Activated gamma-delta T cell treated with Interleukin-2 at 50 U/mL for 16 hours (primary cell): ENCODE data around the gene EDN2.

ENCODE experiments used
- DNase-seq: peaks from one replicate; pipeline ENCODE4 v3.0.0-alpha.2; 2020

Gene EDN2

GRCh38 chr1:41482001-41482765, 2.3 kb downstream of the EDN2 start:
- DNase-seq = no peak

GRCh38 chr1:41481109-41481775, 3.2 kb downstream of the EDN2 start:
- DNase-seq = no peak

DNA sequence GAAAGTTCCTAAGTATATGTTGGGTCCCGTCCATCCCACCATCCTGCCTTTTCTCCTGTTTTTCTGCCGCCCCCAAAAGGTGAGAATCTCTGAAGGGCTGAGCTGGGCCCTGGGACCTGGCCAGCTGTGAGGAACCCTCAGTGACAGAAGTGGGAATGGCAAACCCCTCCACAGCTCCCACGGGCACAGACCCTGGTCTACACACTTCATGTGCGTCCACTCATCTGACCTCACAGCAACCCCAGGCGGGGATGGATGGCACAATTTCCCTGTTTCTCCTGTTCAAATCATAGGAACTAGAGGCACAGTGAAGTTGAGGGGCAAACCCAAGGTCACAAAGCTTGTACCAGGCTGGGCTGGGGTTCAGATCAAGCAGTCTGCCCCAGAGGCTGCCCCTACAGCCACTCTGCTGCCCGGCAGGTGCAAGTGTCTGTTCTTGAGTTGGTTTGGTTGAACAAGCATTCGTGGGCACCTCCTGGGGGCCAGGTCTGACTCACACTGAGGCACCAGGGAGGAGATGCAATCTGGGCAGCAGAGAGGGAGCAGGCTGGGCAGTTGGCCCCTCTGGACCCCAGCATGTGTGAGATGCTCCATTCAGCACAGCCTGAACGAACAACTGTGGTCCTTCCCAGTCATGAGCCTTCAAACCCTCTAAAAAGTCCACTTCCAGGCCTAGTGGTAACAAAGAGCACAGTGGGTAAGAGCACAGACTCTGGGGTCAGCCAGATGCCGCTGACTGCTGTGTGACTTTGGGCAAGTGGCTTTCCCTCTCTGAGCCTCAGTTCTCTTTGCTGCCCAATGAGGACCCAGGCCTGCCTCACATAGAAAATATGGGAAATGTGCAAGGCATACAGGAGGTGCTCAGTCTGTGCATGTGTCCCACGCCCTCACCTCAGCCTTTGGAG, 4.0 kb downstream of the EDN2 start:
- no peak for DNase-seq

DNA sequence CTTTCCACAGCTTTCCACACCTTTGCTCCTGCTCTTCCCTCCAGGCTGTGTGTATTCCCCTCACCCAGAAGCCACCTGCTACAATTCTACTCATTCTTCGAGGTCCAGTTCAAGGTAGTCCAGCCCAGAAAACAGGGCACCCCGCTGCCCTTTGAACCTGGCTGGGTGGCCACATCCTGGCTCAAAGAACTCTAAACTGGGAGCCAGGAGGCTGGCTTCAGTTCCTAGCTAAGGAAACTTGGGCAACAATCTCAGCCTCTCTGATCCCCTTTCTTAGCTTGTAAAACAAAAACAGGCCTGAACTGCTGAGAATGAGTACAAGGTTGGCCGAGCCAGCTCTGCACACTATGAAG, 4.7 kb downstream of the EDN2 start:
- DNase-seq = no peak

DNA sequence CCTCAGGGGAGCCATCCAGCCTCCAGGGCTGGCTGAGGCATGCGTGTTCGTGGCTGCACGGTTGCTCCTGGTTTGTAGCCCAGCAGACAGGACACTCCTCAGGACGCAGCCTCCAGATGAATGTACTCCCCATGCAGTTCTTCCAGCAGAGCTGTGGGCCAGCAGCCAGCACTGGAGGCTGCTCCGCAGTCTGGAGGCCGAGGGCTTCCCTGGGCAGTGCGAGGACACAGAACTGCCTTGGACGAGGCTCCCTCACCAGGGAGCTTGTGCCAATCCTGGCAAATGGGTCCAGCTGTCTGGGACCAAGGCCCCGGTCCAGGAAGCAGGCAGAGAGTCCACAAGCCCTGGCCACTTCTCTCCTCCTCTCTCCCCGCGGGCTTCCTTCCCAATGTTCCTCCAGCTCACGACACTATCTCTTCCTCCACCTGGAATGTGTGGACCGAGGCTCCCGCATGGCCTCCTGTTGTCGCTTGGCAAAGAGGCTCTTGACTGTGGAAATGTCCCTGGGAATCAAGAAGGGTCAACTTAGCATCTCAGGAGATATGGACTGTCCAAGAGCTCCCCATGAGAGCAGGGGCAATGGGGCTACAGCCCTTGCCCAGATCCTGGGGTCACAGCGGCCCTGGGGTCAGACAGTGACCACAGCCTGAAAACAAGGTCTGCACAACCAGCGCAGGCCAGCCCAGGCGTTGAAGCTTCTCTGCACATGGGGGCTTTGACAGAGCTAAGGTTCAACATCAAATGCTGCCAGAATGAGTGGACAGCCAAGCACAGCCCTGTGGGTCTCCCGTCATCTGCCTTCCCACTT, 5.3 kb downstream of the EDN2 start:
- DNase-seq = no peak

DNA sequence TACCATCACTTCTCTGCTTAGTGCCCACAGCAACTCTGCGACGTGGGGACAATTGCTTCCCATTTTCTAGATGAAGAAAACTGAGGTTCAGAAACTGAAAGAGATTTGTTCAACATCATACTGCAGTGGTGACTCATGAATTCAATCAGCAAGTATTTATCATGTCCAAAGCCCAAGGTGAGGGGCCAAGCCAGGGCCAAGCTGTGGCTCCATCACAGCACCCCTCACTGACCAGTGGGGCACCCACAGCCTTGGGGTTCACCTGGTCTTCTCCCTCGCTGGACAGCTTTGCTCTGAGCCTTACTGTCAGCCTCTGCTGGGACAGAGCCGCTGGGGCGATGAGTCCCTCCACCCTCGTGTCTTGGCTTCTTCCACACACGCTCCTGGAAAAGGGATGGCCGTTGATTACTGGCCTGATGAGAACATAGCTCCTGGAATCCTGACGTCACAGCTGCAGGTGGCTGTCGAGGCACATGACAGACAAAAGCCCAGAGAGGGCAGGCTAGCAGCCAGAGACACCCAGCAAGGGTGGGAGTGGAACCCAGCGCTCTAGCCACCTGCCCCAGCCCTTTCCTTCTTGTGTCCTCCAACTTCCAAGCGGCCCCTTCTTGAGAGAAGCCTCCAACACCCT, 6.2 kb downstream of the EDN2 start:
- no peak for DNase-seq

DNA sequence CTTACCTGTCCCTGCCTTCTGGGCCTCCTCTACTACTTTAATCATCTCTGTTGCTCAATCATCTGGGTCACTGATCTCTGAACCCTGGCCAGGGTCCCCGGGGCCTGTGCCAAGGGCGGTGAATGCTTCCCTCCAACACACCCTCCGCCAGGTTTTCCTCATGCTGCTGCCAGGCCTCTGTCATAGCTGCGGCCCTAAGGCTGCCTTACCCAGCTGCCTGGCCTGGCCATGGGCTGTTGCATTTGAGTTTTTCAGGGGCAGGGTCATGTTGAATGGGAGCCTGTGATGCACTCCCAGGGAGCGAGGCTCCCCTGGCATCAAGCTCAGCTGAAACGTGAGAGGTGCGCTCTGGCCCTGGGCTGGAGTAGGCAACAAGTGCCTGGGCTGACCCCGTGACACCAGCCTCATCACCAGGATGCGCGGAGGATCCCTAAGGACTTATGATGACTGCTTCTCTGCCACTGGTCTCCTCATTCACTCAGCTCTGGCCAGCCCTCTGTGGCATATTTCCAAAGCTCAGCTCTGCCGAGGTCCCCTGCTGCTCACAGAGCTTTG, 7.6 kb downstream of the EDN2 start:
- DNase-seq = no peak

- DNase-seq = no peak
Observed at GRCh38 chr1:41475859-41476567, 8.5 kb downstream of the EDN2 start.

- no peak for DNase-seq
Observed at GRCh38 chr1:41475346-41475745, 9.1 kb downstream of the EDN2 start.

DNA sequence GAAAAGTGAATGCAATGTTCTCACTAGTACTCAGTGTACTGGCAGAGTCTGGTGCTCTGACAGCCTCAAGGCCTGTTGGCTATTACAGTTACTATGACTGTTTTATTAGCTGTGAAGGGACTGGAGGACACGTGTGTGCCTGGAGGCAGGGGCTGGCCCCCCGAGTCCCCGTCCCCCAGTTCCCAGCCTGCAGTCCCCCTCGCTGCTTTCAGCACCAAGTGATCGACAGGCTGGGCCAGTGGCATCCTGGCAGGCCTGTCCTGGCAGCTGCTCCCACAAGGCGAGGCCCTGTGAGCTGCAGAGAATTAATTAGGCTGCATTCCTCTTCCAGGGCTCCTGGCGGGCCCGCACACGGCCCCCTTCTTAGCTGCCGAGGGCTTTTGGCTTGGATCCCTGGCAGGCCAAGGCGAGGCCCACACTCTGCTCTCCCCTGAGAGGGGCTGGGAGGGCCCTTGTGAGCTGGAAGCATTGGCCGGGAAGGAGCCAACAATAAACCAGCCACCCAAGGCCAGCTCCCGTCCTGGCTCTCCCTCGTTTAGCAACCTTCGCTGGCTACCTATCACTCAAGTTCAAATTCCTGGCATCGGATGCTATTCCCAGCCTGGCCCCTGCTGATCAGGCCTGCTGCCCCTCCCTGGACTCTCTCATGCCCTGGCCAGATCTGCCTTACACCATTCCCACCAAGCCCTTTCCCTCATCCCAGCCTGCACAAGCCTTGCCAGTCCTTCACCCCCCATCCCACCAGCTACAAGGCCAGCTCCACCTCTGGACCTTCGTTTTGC, 9.8 kb downstream of the EDN2 start:
- DNase-seq = no peak

DNA sequence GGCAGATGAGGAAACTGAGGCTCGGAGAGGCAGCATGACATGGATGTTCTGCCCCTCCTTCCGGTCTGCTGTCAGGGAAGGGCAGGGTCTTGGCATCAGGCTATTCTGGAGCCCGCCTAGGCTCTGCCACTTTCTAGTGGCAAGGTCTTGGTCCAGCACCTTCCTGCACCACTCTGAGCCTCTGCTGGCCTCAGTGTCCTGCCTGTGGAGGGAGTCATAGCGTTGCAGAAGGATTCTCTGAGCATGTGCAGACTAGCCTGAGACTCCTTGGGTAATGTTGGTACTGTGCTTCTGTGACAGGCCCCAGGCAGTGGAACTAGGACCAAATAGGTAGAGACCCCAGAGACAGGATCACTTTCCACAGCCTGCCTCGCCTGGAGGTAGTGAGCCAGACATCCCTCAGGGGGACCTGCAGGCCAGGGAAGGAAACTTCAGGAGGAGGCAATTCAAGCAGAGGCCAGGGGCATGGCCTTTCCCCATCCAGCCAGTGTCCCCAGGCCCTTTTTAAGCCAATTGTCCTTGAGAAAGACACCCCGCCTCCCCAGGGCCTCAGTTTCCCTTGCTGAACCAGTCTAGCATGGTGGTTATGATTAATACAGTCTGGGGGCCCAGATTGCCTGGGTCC, 10.6 kb downstream of the EDN2 start:
- no peak for DNase-seq

DNA sequence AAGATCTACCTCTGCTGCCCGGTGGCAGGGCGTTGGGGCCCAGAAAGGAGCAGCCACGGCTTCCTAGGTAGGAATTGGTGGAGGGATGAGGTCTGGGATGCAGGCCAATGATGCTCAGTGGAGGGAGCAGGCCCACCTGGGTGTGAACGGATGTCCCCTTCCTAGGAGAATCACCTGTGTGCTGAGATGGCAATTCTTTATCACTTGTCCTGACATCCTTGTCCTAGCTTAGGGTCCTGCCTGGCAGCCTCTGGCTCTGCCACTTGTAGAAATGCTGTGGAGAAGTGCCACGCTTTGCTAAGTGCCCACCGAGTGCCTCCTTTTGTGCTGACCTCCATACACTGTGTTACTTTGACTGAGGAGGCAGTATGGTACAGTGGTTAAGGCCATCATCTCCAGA, 12.8 kb downstream of the EDN2 start:
- no peak for DNase-seq

- no peak for DNase-seq
Observed at GRCh38 chr1:41469706-41470105, 14.8 kb downstream of the EDN2 start.

- no peak for DNase-seq
Observed at GRCh38 chr1:41468122-41468762, 16.2 kb downstream of the EDN2 start.

DNA sequence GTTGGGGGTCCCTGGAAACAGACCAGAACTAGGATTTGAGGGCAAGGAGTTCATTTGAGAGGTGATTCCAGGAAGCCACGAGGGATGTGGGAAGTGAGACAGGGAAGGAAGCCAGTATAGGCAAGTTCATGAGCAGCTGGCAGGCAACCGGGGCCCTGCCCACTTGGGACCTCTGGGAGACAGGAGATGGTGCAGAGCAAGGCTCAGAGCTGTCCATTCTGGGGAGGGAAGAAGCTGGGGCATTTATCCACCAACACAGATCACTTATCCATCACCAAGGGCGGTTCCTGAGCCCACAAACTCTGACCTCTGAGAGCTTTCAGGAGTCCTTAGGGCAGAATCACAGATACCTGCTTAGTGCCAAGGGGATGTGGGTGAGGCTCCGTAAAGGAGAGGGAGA, 16.8 kb downstream of the EDN2 start:
- DNase-seq = no peak

GRCh38 chr1:41466146-41466545, 18.3 kb downstream of the EDN2 start:
- DNase-seq = no peak

GRCh38 chr1:41465741-41466140, 18.7 kb downstream of the EDN2 start:
- DNase-seq = no peak

DNA sequence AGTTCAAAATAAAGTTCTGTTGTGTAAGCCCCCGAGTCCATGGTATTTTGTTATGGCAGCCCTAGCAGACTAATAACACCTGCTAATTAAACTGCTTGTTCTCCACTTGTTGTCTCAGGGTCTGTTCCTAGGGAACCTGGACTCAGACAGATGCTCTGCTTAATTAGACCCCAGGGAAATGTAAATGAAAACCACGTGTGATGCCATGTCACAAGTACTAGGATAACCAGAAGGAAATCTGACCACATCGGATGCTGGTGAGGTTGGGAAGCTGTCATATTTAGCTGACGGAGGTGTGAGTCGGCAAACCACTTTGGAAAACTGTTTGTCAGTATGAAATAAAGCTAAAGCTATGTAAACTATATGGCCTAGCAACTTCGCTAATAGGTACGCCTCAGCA, 19.6 kb downstream of the EDN2 start:
- no peak for DNase-seq

GRCh38 chr1:41463516-41463915, 21.0 kb downstream of the EDN2 start:
- DNase-seq = no peak

DNA sequence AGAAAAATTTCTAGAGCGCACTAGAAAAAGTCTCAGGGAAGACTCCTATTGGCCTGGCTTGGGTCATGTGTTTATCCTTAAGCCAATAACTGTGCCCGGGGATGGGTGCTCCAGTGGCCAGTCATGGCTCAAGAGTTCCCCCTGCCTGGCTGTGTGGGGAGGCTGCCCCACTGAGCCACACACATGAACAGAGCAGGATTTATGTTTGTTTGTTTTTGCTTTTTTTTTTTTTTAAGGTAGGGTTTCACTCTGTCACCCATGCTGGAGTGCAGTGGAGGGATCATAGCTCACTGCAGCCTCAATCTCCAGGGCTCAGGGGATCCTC, 21.8 kb downstream of the EDN2 start:
- no peak for DNase-seq
